Peyer's patch (tissue), 4 donors: Measurements from ENCODE around the gene DDI2. TPM values are rescaled to one million over a fixed set of nuclear protein-coding genes. Genes with fewer than 3 reads are reported as not detected.

Source experiments
- DNase-seq, 3 donors: peaks; one replicate each; pipeline ENCODE4 v3.0.0-alpha.2; 2017 to 2019
- H3K27ac ChIP-seq, 4 donors: fragments of 200-600 bp; sonication (generic); one replicate each; pipeline ENCODE4 v1.5.1; 2016 to 2019
- H3K27me3 ChIP-seq, 2 donors: fragments of 200-600 bp; sonication (generic); one replicate each; pipeline ENCODE4 v1.5.1; 2019
- H3K36me3 ChIP-seq, 3 donors: fragments of 200-600 bp; sonication (generic); one replicate each; pipeline ENCODE4 v1.5.1; 2016 to 2019
- H3K4me1 ChIP-seq, 4 donors: fragments of 200-600 bp; sonication (generic); one replicate each; pipeline ENCODE4 v1.5.1; 2016 to 2019
- H3K4me3 ChIP-seq, 4 donors: fragments of 200-600 bp; sonication (generic); 1 replicate in 3 of 4; 2 replicates in 1 of 4; pipeline ENCODE4 v1.5.1; 2016 to 2019; ENCODE audit warnings: mild to moderate bottlenecking in 1 of 4
- H3K9me3 ChIP-seq, 4 donors: fragments of 200-600 bp; sonication (generic); one replicate each; pipeline ENCODE4 v1.5.1; 2016 to 2019; ENCODE audit warnings: mild to moderate bottlenecking in 1 of 4
- POLR2A ChIP-seq, 2 donors: fragments of 450-650 bp; IDR thresholded peaks; one replicate each; pipeline ENCODE4 v1.5.1; 2017; ENCODE audit warnings: antibody characterized with exemption in 2 of 2, mild to moderate bottlenecking in 2 of 2, moderate library complexity in 2 of 2
- total RNA-seq, 4 donors: library from RNA; depleted of rRNA; stranded (reverse); fragments of >200 nt; gene quantifications; one replicate each; pipeline ENCODE4 v1.1.0, GENCODE V29; 2016
- TF ChIP-seq, protein P1 (sequence below), 6 experiments: fragments of 450-650 bp in 4 of 6; fragments of 200-600 bp in 2 of 6; sonication (generic) in 1 of 6; IDR thresholded peaks; one replicate each; pipeline ENCODE4 v1.5.1; 2017 to 2019; ENCODE audit warnings: antibody characterized with exemption in 6 of 6, mild to moderate bottlenecking in 3 of 6, moderate library complexity in 1 of 6

Gene DDI2
- total RNA-seq, 4 donors from 2014 or later: 56.0 to 97.1 (median 68.5) TPM

- H3K27me3 ChIP-seq: no peaks in the 10 kb centered on the region
- H3K4me1 ChIP-seq: peaks cover 0 to 7% (median 4%) of the 10 kb centered on the region in 4 donors
- H3K27ac ChIP-seq: no peak overlapping the region
- H3K4me3 ChIP-seq: no peak overlapping the region
- TF ChIP-seq POLR2A (IDR thresholded peaks at IDR 0.05): no peak
- TF ChIP-seq, protein P1, sequence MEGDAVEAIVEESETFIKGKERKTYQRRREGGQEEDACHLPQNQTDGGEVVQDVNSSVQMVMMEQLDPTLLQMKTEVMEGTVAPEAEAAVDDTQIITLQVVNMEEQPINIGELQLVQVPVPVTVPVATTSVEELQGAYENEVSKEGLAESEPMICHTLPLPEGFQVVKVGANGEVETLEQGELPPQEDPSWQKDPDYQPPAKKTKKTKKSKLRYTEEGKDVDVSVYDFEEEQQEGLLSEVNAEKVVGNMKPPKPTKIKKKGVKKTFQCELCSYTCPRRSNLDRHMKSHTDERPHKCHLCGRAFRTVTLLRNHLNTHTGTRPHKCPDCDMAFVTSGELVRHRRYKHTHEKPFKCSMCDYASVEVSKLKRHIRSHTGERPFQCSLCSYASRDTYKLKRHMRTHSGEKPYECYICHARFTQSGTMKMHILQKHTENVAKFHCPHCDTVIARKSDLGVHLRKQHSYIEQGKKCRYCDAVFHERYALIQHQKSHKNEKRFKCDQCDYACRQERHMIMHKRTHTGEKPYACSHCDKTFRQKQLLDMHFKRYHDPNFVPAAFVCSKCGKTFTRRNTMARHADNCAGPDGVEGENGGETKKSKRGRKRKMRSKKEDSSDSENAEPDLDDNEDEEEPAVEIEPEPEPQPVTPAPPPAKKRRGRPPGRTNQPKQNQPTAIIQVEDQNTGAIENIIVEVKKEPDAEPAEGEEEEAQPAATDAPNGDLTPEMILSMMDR (IDR thresholded peaks at IDR 0.05): no peak
- peaks cover 0 to 34% (median 0%) of the 10 kb centered on the region in 3 donors for H3K36me3 ChIP-seq
- no peaks in the 10 kb centered on the region for H3K9me3 ChIP-seq
- no peak for DNase-seq
Observed at GRCh38 chr1:15574741-15575140, 42.5 kb upstream of the DDI2 start.

DNA sequence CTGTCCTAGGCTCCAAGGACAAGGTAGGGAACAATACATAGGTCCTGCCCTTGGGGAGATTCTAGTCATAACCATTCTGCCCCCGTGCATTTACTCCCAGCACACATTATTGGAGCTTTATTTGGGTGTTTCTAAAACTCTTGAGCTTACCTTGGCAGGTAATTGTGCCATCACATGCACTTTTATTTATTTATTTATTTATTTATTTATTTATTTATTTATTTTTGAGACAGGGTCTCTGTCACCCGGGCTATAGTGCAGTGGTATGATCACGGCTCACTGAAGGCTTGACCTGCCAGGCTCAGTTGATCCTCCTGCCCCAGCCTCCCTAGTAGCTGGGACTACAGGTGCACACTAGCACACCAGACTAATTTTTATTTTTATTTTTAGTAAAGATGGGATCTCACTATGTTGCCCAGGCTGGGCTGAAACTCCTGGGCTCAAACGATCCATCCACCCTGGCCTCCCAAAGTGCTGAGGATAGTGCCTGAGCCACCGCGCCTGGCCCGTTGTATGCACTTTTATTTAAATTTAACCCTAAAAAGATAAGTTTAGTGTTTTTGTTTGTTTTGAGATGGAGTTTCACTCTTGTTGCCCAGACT is 41.6 kb upstream of the DDI2 start:
- H3K27me3 ChIP-seq: no peaks in the 10 kb centered on the region
- no peak for DNase-seq
- no peak overlapping the region for H3K4me3 ChIP-seq
- TF ChIP-seq, protein P1 (IDR thresholded peaks at IDR 0.05): no peak
- TF ChIP-seq POLR2A (IDR thresholded peaks at IDR 0.05): no peak
- H3K9me3 ChIP-seq: no peaks in the 10 kb centered on the region
- H3K36me3 ChIP-seq: peaks cover 0 to 30% (median 0%) of the 10 kb centered on the region in 3 donors
- H3K27ac ChIP-seq: no peak overlapping the region
- H3K4me1 ChIP-seq: peaks cover 0 to 9% (median 5%) of the 10 kb centered on the region in 4 donors

GRCh38 chr1:15577691-15578090 is 39.6 kb upstream of the DDI2 start:
- DNase-seq: no peak
- Histone ChIP-seq H3K36me3 (peaks cover 0 to 23% (median 0%) of the 10 kb centered on the region in 3 donors), H3K4me3 (no peak overlapping the region), H3K9me3 (no peaks in the 10 kb centered on the region), H3K27me3 (no peaks in the 10 kb centered on the region), H3K27ac (no peak overlapping the region), H3K4me1 (peaks cover 0 to 9% (median 5%) of the 10 kb centered on the region in 4 donors)
- TF ChIP-seq, protein P1 (IDR thresholded peaks at IDR 0.05): no peak
- no peak for TF ChIP-seq POLR2A (IDR thresholded peaks at IDR 0.05)

- no peak overlapping the region for H3K4me3 ChIP-seq
- no peaks in the 10 kb centered on the region for H3K27me3 ChIP-seq
- peaks cover 0 to 18% (median 0%) of the 10 kb centered on the region in 3 donors for H3K36me3 ChIP-seq
- H3K27ac ChIP-seq: peak overlapping the region in 3 of 4 donors; percentile 3 to 72 (median 64)
- TF ChIP-seq, protein P1 (IDR thresholded peaks at IDR 0.05): no peak
- TF ChIP-seq POLR2A (IDR thresholded peaks at IDR 0.05): no peak
- DNase-seq: peak in 2 of 3 donors; percentile 53 to 57
- no peaks in the 10 kb centered on the region for H3K9me3 ChIP-seq
- peaks cover 0 to 10% (median 9%) of the 10 kb centered on the region in 4 donors for H3K4me1 ChIP-seq
Observed at GRCh38 chr1:15578921-15579682, 38.2 kb upstream of the DDI2 start.

GRCh38 chr1:15579683-15580047 is 37.6 kb upstream of the DDI2 start:
- Histone ChIP-seq H3K27me3 (no peaks in the 10 kb centered on the region), H3K4me3 (no peak overlapping the region), H3K27ac (peak overlapping the region in 2 of 4 donors; percentile 64 to 72), H3K9me3 (no peaks in the 10 kb centered on the region), H3K36me3 (peaks cover 0 to 12% (median 0%) of the 10 kb centered on the region in 3 donors), H3K4me1 (peaks cover 0 to 16% (median 11%) of the 10 kb centered on the region in 4 donors)
- TF ChIP-seq, protein P1 (IDR thresholded peaks at IDR 0.05): no peak
- no peak for TF ChIP-seq POLR2A (IDR thresholded peaks at IDR 0.05)
- no peak for DNase-seq
